PC-9 (cell line): ENCODE measurements around the gene NOD1. TPM values are rescaled to one million over a fixed set of nuclear protein-coding genes. Genes with fewer than 3 reads are reported as not detected.
"Not testable (repeated sequence)": the region's sequence is repeated elsewhere in the genome, so short reads cannot be mapped to it uniquely, and the experiment has no call there.

Source experiments
- BruUV-seq: library from RNA; stranded (reverse); fragments of 400-500 nt; replicated peaks from 2 replicates; lab custom pipeline; 2021; lab: Mats Ljungman, UMichigan
- CTCF ChIA-PET: fragments of 300-600 bp; sonication (Branson Sonifier 250); formaldehyde crosslinking; loops from one replicate; lab custom pipeline; 2022; ENCODE audit warnings: antibody characterized with exemption; lab: Charles Lee
- POLR2A ChIA-PET: fragments of 300-600 bp; sonication (Branson Sonifier 250); formaldehyde crosslinking; loops from one replicate; lab custom pipeline; 2022; ENCODE audit warnings: antibody characterized with exemption; ENCODE audit not compliant: unreplicated experiment; lab: Charles Lee
- DNase-seq, 2 experiments: peaks; one replicate each; pipeline versions ENCODE4 v3.0.0 to v3.0.0-alpha.2; 2015 to 2022; ENCODE audit warnings: mixed read lengths in 1 of 2
- H2AFZ ChIP-seq: fragments of 200-600 bp; sonication (generic); 2 replicates; pipeline ENCODE4 v1.8.1; 2017; ENCODE audit warnings: antibody characterized with exemption
- H3F3A ChIP-seq: fragments of 200-600 bp; sonication (generic); 2 replicates; pipeline ENCODE4 v1.8.1; 2017; ENCODE audit warnings: antibody characterized with exemption, mild to moderate bottlenecking, low read depth; ENCODE audit not compliant: insufficient read depth
- H3K27ac ChIP-seq: fragments of 200-600 bp; sonication (generic); 2 replicates; pipeline ENCODE4 v1.6.1; 2016; ENCODE audit warnings: mixed run types
- H3K27me3 ChIP-seq: fragments of 200-600 bp; sonication (generic); 2 replicates; pipeline ENCODE4 v1.6.1; 2016; ENCODE audit warnings: low read depth, mixed run types; ENCODE audit not compliant: insufficient read depth
- H3K36me3 ChIP-seq: fragments of 200-600 bp; sonication (generic); 2 replicates; pipeline ENCODE4 v1.6.1; 2016; ENCODE audit warnings: low read depth, mixed run types
- H3K4me1 ChIP-seq: fragments of 200-600 bp; sonication (generic); replicated peaks from 2 replicates; pipeline ENCODE4 v1.6.1; 2016; ENCODE audit warnings: mixed run types; ENCODE audit not compliant: insufficient read depth
- H3K4me2 ChIP-seq: fragments of 200-600 bp; sonication (generic); 2 replicates; pipeline ENCODE4 v1.6.1; 2017; ENCODE audit warnings: mixed run types
- H3K4me3 ChIP-seq: fragments of 200-600 bp; sonication (generic); 2 replicates; pipeline ENCODE4 v1.6.1; 2016; ENCODE audit warnings: mixed run types
- H3K79me2 ChIP-seq: fragments of 200-600 bp; sonication (generic); 2 replicates; pipeline ENCODE4 v1.6.1; 2017; ENCODE audit warnings: low read depth, mixed run types
- H3K9me2 ChIP-seq: fragments of 200-600 bp; sonication (generic); 2 replicates; pipeline ENCODE4 v1.8.1; 2017; ENCODE audit warnings: mild to moderate bottlenecking; ENCODE audit not compliant: insufficient read depth
- H3K9me3 ChIP-seq: fragments of 200-600 bp; sonication (generic); 2 replicates; pipeline ENCODE4 v1.8.1; 2016; ENCODE audit warnings: low read depth; ENCODE audit not compliant: insufficient read depth
- H4K20me1 ChIP-seq: fragments of 200-600 bp; sonication (generic); 2 replicates; pipeline ENCODE4 v1.8.1; 2017; ENCODE audit not compliant: insufficient read depth
- CTCF ChIP-seq: fragments of 200-600 bp; sonication (generic); conservative IDR thresholded peaks from 2 replicates; pipeline ENCODE4 v1.6.1; 2017; ENCODE audit warnings: mixed run types, antibody characterized with exemption, mild to moderate bottlenecking, moderate library complexity
- EZH2 ChIP-seq: fragments of 200-600 bp; sonication (generic); IDR thresholded peaks from 2 replicates; pipeline ENCODE4 v1.8.0; 2017; ENCODE audit warnings: antibody characterized with exemption, low read depth
- intact Hi-C: fragments of 100-400 bp; cut with micrococcal nuclease; formaldehyde crosslinking; loops from one replicate; pipeline ENCODE4 v1.10.0; 2022; ENCODE audit not compliant: unreplicated experiment
- total RNA-seq: library from RNA; stranded (reverse); gene quantifications from 2 replicates; pipeline ENCODE4 v1.2.3, GENCODE V29; 2021

Gene NOD1
- total RNA-seq, 1 experiment from 2014 or later, result 16.5 TPM

- Histone ChIP-seq H3F3A (0 out of 2 replicates have a peak, but pooled peaks cover 3% of the 10 kb centered on the region), H3K27me3 (no peaks in the 10 kb centered on the region), H3K9me3 (no peaks in the 10 kb centered on the region), H2AFZ (no peak overlapping the region), H3K4me3 (no peak overlapping the region), H3K79me2 (no peaks in the 10 kb centered on the region), H3K4me2 (no peak overlapping the region), H3K36me3 (0 out of 2 replicates have a peak, but pooled peaks cover 10% of the 10 kb centered on the region), H3K27ac (no peak overlapping the region), H3K4me1 (no peaks in the 10 kb centered on the region), H4K20me1 (no peaks in the 10 kb centered on the region), H3K9me2 (no peaks in the 10 kb centered on the region)
- BruUV-seq, result no TSS peak
- ChIA-PET CTCF (no interaction called here), POLR2A (no interaction called here)
- intact Hi-C loops, result no loop called here
- TF ChIP-seq CTCF (no peak), EZH2 (no peak)
- DNase-seq, result no peak
These were observed 56.9 kb downstream of the NOD1 start for GRCh38 chr7:30421647-30422196.

GRCh38 chr7:30420662-30421061 lies 57.9 kb downstream of the NOD1 start:
- ChIA-PET POLR2A (no interaction called here), CTCF (no interaction called here)
- Histone ChIP-seq H3K36me3 (0 out of 2 replicates have a peak, but pooled peaks cover 10% of the 10 kb centered on the region), H3K9me3 (no peaks in the 10 kb centered on the region), H3K27ac (no peak overlapping the region), H3K79me2 (no peaks in the 10 kb centered on the region), H3K4me3 (no peak overlapping the region), H3K4me2 (no peak overlapping the region), H3K9me2 (no peaks in the 10 kb centered on the region), H3F3A (0 out of 2 replicates have a peak, but pooled peaks cover 3% of the 10 kb centered on the region), H3K27me3 (no peaks in the 10 kb centered on the region), H3K4me1 (no peaks in the 10 kb centered on the region), H4K20me1 (no peaks in the 10 kb centered on the region), H2AFZ (no peak overlapping the region)
- intact Hi-C loops, result no loop called here
- DNase-seq, result no peak
- no TSS peak for BruUV-seq
- no peak for TF ChIP-seq CTCF
- TF ChIP-seq EZH2, result no peak

- H3K4me1 ChIP-seq, H2AFZ ChIP-seq, H4K20me1 ChIP-seq, H3F3A ChIP-seq, H3K4me2 ChIP-seq, H3K27me3 ChIP-seq, POLR2A ChIA-PET, H3K9me3 ChIP-seq, DNase-seq, H3K36me3 ChIP-seq, H3K9me2 ChIP-seq, H3K27ac ChIP-seq, CTCF ChIA-PET, H3K4me3 ChIP-seq, intact Hi-C loops, H3K79me2 ChIP-seq, BruUV-seq: not testable (repeated sequence)
These were observed 58.5 kb downstream of the NOD1 start for GRCh38 chr7:30420080-30420479.
